Liver (tissue), 9 donors: ENCODE data around the gene PLB1. TPM values are rescaled to one million over a fixed set of nuclear protein-coding genes. Genes with fewer than 3 reads are reported as not detected.

ENCODE experiments used
- DNase-seq: peaks from one replicate; pipeline ENCODE4 v3.0.0-alpha.2; 2017; ENCODE audit warnings: low spot score
- H3K27ac ChIP-seq, 2 donors: one replicate each; pipeline ENCODE4 v1.7.0; 2013; ENCODE audit warnings: inconsistent platforms in 2 of 2, low read length in 2 of 2, control low read depth in 1 of 2, low read depth in 1 of 2, mild to moderate bottlenecking in 1 of 2
- H3K27me3 ChIP-seq, 4 donors: one replicate each; pipeline versions ENCODE4 v1.6.1 to v1.7.0; 2013; ENCODE audit warnings: low read length in 3 of 4, inconsistent platforms in 1 of 4, mild to moderate bottlenecking in 1 of 4, moderate library complexity in 1 of 4; ENCODE audit not compliant: control insufficient read depth in 4 of 4, insufficient read depth in 4 of 4
- H3K36me3 ChIP-seq, 4 donors: one replicate each; pipeline versions ENCODE4 v1.6.1 to v1.7.0; 2013; ENCODE audit warnings: low read length in 3 of 4, mild to moderate bottlenecking in 3 of 4, low read depth in 1 of 4, moderate library complexity in 1 of 4; ENCODE audit not compliant: control insufficient read depth in 4 of 4, insufficient read depth in 3 of 4
- H3K4me1 ChIP-seq, 4 donors: one replicate each; pipeline versions ENCODE4 v1.6.1 to v1.7.0; 2013; ENCODE audit warnings: low read length in 3 of 4, mild to moderate bottlenecking in 3 of 4, moderate library complexity in 1 of 4; ENCODE audit not compliant: control insufficient read depth in 4 of 4, insufficient read depth in 4 of 4
- H3K4me3 ChIP-seq, 3 donors: one replicate each; pipeline versions ENCODE4 v1.6.1 to v1.7.0; 2013; ENCODE audit warnings: low read length in 3 of 3, control low read depth in 1 of 3, low read depth in 1 of 3, mild to moderate bottlenecking in 1 of 3
- H3K9ac ChIP-seq, 2 donors: one replicate each; pipeline ENCODE4 v1.7.0; 2013; ENCODE audit warnings: low read length in 2 of 2, mild to moderate bottlenecking in 2 of 2, moderate library complexity in 2 of 2, control low read depth in 1 of 2, low read depth in 1 of 2
- H3K9me3 ChIP-seq, 4 donors: one replicate each; pipeline versions ENCODE4 v1.6.1 to v1.7.0; 2013; ENCODE audit warnings: low read length in 3 of 4; ENCODE audit not compliant: control insufficient read depth in 4 of 4
- ATF3 ChIP-seq: IDR thresholded peaks from 2 replicates; pipeline ENCODE4 v1.6.1; 2016; ENCODE audit warnings: antibody characterized with exemption
- EGR1 ChIP-seq, 2 donors: IDR thresholded peaks; 2 replicates each; pipeline ENCODE4 v1.6.1; 2016 to 2018; ENCODE audit warnings: antibody characterized with exemption in 2 of 2, low read depth in 2 of 2
- FOXA1 ChIP-seq: IDR thresholded peaks from 2 replicates; pipeline ENCODE4 v1.6.1; 2016; ENCODE audit warnings: antibody characterized with exemption
- FOXA2 ChIP-seq: IDR thresholded peaks from 2 replicates; pipeline ENCODE4 v1.6.1; 2016; ENCODE audit warnings: antibody characterized with exemption
- GABPA ChIP-seq, 2 donors: IDR thresholded peaks in 1 of 2; conservative IDR thresholded peaks in 1 of 2; 2 replicates each; pipeline ENCODE4 v1.6.1; 2016; ENCODE audit warnings: antibody characterized with exemption in 2 of 2, mild to moderate bottlenecking in 1 of 2, moderate library complexity in 1 of 2
- HNF4A ChIP-seq, 2 donors: conservative IDR thresholded peaks; 2 replicates each; pipeline ENCODE4 v1.6.1; 2016; ENCODE audit warnings: antibody characterized with exemption in 2 of 2, mild to moderate bottlenecking in 2 of 2
- HNF4G ChIP-seq: IDR thresholded peaks from 2 replicates; pipeline ENCODE4 v1.6.1; 2016; ENCODE audit warnings: antibody characterized with exemption
- JUND ChIP-seq, 2 donors: IDR thresholded peaks; 2 replicates each; pipeline ENCODE4 v1.6.1; 2016; ENCODE audit warnings: antibody characterized with exemption in 2 of 2
- NR2F2 ChIP-seq: IDR thresholded peaks from 2 replicates; pipeline ENCODE4 v1.6.1; 2016; ENCODE audit warnings: antibody characterized with exemption
- RAD21 ChIP-seq, 2 donors: IDR thresholded peaks; 2 replicates each; pipeline ENCODE4 v1.6.1; 2016; ENCODE audit warnings: antibody characterized with exemption in 2 of 2, mild to moderate bottlenecking in 2 of 2
- RXRA ChIP-seq, 2 donors: IDR thresholded peaks; 2 replicates each; pipeline ENCODE4 v1.6.1; 2017 to 2018; ENCODE audit warnings: antibody characterized with exemption in 2 of 2, mild to moderate bottlenecking in 1 of 2
- SP1 ChIP-seq: IDR thresholded peaks from 2 replicates; pipeline ENCODE4 v1.6.1; 2018; ENCODE audit warnings: antibody characterized with exemption, mild to moderate bottlenecking
- TAF1 ChIP-seq: conservative IDR thresholded peaks from 2 replicates; pipeline ENCODE4 v1.6.1; 2016; ENCODE audit warnings: antibody characterized with exemption, mild to moderate bottlenecking
- YY1 ChIP-seq: IDR thresholded peaks from 2 replicates; pipeline ENCODE4 v1.6.1; 2016; ENCODE audit warnings: antibody characterized with exemption, mild to moderate bottlenecking
- ZBTB33 ChIP-seq: IDR thresholded peaks from 2 replicates; pipeline ENCODE4 v1.6.1; 2016; ENCODE audit warnings: antibody characterized with exemption
- WGBS: extraction: QIAGEN DNeasy Blood & Tissue Kit; methylation state at CpG from one replicate; pipeline ENCODE4 v1.1.7; 2013; 5-methylcytosine and 5-hydroxymethylcytosine counted together
- polyA plus RNA-seq, 2 donors: library from polyadenylated mRNA; stranded (reverse) in 1 of 2; unstranded in 1 of 2; fragments of 200-250 nt in 1 of 2; fragments of >200 nt in 1 of 2; fragmentation: Nextera tagmentation in 1 of 2; extraction: Ambion mirVana in 1 of 2; gene quantifications; one replicate each; pipeline versions ENCODE4 v1.2.1 to v1.2.3, GENCODE V29; 2013 to 2015
- total RNA-seq, 2 donors: library from RNA; depleted of rRNA; stranded (reverse); fragments of >200 nt; gene quantifications; one replicate each; pipeline ENCODE4 v1.2.3, GENCODE V29; 2014
- TF ChIP-seq, protein P1 (sequence below): IDR thresholded peaks from 2 replicates; pipeline ENCODE4 v1.6.1; 2016; ENCODE audit warnings: antibody characterized with exemption
- TF ChIP-seq, protein P2 (sequence below): IDR thresholded peaks from 2 replicates; pipeline ENCODE4 v1.6.1; 2016; ENCODE audit warnings: antibody characterized with exemption, mild to moderate bottlenecking
- donor health status: healthy.
- donor health status: healthy.
- donor health status: healthy.
- donor health status: healthy.
- donor health status: healthy.

PLB1 gene
- total and polyA plus RNA-seq, 4 donors, result 0.58 to 4.5 (median 1.6) TPM

DNA sequence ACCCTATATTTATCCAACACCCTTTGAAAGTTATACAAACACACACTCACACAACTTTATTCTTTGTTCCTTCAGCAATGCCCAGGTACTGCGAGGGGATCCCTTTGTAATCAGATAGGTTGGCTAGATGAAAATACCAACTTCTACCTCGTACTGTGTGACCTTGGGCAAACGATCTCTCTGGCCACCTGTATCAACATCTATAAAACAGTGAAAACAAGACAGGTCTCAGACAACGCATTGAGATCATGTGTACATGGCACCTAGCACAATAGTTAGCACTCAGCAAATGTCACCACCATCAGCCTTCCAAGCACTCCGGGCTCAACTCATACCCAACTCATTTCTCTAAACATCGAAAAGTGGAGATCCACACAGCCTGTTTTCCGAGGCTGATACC lies 137.3 kb downstream of the PLB1 start (continued):
- no peak for TF ChIP-seq ZBTB33
- no peak for TF ChIP-seq TAF1

- no peak overlapping the region for H3K4me3 ChIP-seq
- TF ChIP-seq NR2F2, result no peak
- TF ChIP-seq RXRA (IDR thresholded peaks at IDR 0.05), result no peak
- TF ChIP-seq YY1, result no peak
- no peak for TF ChIP-seq FOXA2
- no peak for TF ChIP-seq GABPA (IDR thresholded peaks at IDR 0.05 in 1 of 2, conservative IDR thresholded peaks at IDR 0.05 in 1 of 2)
- TF ChIP-seq JUND (IDR thresholded peaks at IDR 0.05), result no peak
- TF ChIP-seq HNF4G, result no peak
- TF ChIP-seq ATF3, result no peak
- TF ChIP-seq ZBTB33, result no peak
- TF ChIP-seq, protein P1, sequence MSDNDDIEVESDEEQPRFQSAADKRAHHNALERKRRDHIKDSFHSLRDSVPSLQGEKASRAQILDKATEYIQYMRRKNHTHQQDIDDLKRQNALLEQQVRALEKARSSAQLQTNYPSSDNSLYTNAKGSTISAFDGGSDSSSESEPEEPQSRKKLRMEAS, result no peak
- TF ChIP-seq FOXA1, result no peak
- TF ChIP-seq, protein P2, sequence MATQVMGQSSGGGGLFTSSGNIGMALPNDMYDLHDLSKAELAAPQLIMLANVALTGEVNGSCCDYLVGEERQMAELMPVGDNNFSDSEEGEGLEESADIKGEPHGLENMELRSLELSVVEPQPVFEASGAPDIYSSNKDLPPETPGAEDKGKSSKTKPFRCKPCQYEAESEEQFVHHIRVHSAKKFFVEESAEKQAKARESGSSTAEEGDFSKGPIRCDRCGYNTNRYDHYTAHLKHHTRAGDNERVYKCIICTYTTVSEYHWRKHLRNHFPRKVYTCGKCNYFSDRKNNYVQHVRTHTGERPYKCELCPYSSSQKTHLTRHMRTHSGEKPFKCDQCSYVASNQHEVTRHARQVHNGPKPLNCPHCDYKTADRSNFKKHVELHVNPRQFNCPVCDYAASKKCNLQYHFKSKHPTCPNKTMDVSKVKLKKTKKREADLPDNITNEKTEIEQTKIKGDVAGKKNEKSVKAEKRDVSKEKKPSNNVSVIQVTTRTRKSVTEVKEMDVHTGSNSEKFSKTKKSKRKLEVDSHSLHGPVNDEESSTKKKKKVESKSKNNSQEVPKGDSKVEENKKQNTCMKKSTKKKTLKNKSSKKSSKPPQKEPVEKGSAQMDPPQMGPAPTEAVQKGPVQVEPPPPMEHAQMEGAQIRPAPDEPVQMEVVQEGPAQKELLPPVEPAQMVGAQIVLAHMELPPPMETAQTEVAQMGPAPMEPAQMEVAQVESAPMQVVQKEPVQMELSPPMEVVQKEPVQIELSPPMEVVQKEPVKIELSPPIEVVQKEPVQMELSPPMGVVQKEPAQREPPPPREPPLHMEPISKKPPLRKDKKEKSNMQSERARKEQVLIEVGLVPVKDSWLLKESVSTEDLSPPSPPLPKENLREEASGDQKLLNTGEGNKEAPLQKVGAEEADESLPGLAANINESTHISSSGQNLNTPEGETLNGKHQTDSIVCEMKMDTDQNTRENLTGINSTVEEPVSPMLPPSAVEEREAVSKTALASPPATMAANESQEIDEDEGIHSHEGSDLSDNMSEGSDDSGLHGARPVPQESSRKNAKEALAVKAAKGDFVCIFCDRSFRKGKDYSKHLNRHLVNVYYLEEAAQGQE, result no peak
- H3K27me3 ChIP-seq, result no peaks in the 10 kb centered on the region
- H3K27ac ChIP-seq, result no peak overlapping the region
- DNase-seq, result no peak
- H3K9ac ChIP-seq, result no peak overlapping the region
- no peaks in the 10 kb centered on the region for H3K9me3 ChIP-seq
- peaks cover 6 to 35% (median 28%) of the 10 kb centered on the region in 4 donors for H3K4me1 ChIP-seq
- no peaks in the 10 kb centered on the region for H3K36me3 ChIP-seq
- 77% methylated on average over 5 of the region's 5 CpGs for WGBS
Observed at GRCh38 chr2:28633746-28634145, 137.9 kb downstream of the PLB1 start.

- 13% methylated on average over 2 of the region's 2 CpGs for WGBS
- Histone ChIP-seq H3K27ac (peak overlapping the region; percentile 64 to 74), H3K4me3 (no peak overlapping the region), H3K9me3 (no peaks in the 10 kb centered on the region), H3K9ac (peak overlapping the region in 1 of 2 donors; percentile 36), H3K27me3 (no peaks in the 10 kb centered on the region), H3K4me1 (peaks cover 4 to 32% (median 23%) of the 10 kb centered on the region in 4 donors), H3K36me3 (no peaks in the 10 kb centered on the region)
- DNase-seq, result no peak
- TF ChIP-seq ZBTB33 (no peak), NR2F2 (peak; percentile 92), SP1 (peak; percentile 70), YY1 (peak; percentile 40), EGR1 (IDR thresholded peaks at IDR 0.05; ENCODE audit: low read depth in 2 of 2) (no peak), HNF4A (conservative IDR thresholded peaks at IDR 0.05) (peak; percentile 33 to 36), RAD21 (IDR thresholded peaks at IDR 0.05) (peak in 1 of 2 donors; percentile 31), RXRA (IDR thresholded peaks at IDR 0.05) (peak; percentile 41 to 59), FOXA2 (peak; percentile 5)
- TF ChIP-seq, protein P2, result no peak
Observed at GRCh38 chr2:28635191-28635611, 139.3 kb downstream of the PLB1 start.
